HG02571 (cell line): ENCODE data around the gene FYB1.

ENCODE experiments used
- ATAC-seq: cut with Tn5 transposase; IDR thresholded peaks from one replicate; pipeline ENCODE4 v1.9.1; 2021; ENCODE audit warnings: mild to moderate bottlenecking, moderate library complexity; ENCODE audit not compliant: unreplicated experiment

FYB1 gene

GRCh38 chr5:39164016-39164415 lies 55.3 kb downstream of the FYB1 start:
- no peak for ATAC-seq

- ATAC-seq, result no peak
Measured at GRCh38 chr5:39161578-39161977, 57.8 kb downstream of the FYB1 start.

- no peak for ATAC-seq
Measured at GRCh38 chr5:39160576-39161213, 58.7 kb downstream of the FYB1 start.

- no peak for ATAC-seq
Measured at GRCh38 chr5:39159811-39160490, 59.4 kb downstream of the FYB1 start.

- ATAC-seq, result no peak
Measured at GRCh38 chr5:39158786-39159185, 60.6 kb downstream of the FYB1 start.

- no peak for ATAC-seq
Measured at GRCh38 chr5:39158127-39158593, 61.2 kb downstream of the FYB1 start.

- no peak for ATAC-seq
Measured at GRCh38 chr5:39157701-39158100, 61.7 kb downstream of the FYB1 start.

GRCh38 chr5:39156082-39156481 lies 63.3 kb downstream of the FYB1 start:
- ATAC-seq, result no peak

- no peak for ATAC-seq
Measured at GRCh38 chr5:39151745-39152144, 67.6 kb downstream of the FYB1 start.

- no peak for ATAC-seq
Measured at GRCh38 chr5:39149966-39150365, 69.4 kb downstream of the FYB1 start.

- no peak for ATAC-seq
Measured at GRCh38 chr5:39148983-39149534, 70.3 kb downstream of the FYB1 start.

GRCh38 chr5:39146831-39147540 lies 72.4 kb downstream of the FYB1 start:
- no peak for ATAC-seq

- ATAC-seq, result no peak
Measured at GRCh38 chr5:39143151-39143860, 76.1 kb downstream of the FYB1 start.

- no peak for ATAC-seq
Measured at GRCh38 chr5:39140558-39141168, 78.7 kb downstream of the FYB1 start.

GRCh38 chr5:39138892-39139291 lies 80.5 kb downstream of the FYB1 start:
- no peak for ATAC-seq

GRCh38 chr5:39137819-39138451 lies 81.4 kb downstream of the FYB1 start:
- ATAC-seq, result no peak

- no peak for ATAC-seq
Measured at GRCh38 chr5:39137391-39137790, 82.0 kb downstream of the FYB1 start.

GRCh38 chr5:39132792-39133191 lies 86.6 kb downstream of the FYB1 start:
- no peak for ATAC-seq

GRCh38 chr5:39132128-39132447 lies 87.3 kb downstream of the FYB1 start:
- no peak for ATAC-seq
